Activated naive CD4-positive, alpha-beta T cell treated with anti-CD3 and anti-CD28 coated beads for 36 hours (primary cell): ENCODE results near the gene RBMS3. TPM values are rescaled to one million over a fixed set of nuclear protein-coding genes. Genes with fewer than 3 reads are reported as not detected.

Source experiments
- CTCF ChIA-PET: fragments of 350-600 bp; sonication (Branson Sonifier 250); formaldehyde crosslinking; loops from one replicate; lab custom pipeline; 2021; ENCODE audit warnings: antibody characterized with exemption; lab: Charles Lee
- DNase-seq: peaks from one replicate; pipeline ENCODE4 v3.0.0-alpha.2; 2020
- H3K27ac Mint-ChIP-seq: one replicate; pipeline ENCODE4 v1.8.0; 2021; ENCODE audit warnings: mild to moderate bottlenecking, mixed read lengths
- H3K27me3 Mint-ChIP-seq: one replicate; pipeline ENCODE4 v1.8.0; 2021; ENCODE audit warnings: low read depth, mixed read lengths
- H3K36me3 Mint-ChIP-seq: one replicate; pipeline ENCODE4 v1.8.0; 2021; ENCODE audit warnings: low read depth, mixed read lengths
- H3K4me1 Mint-ChIP-seq: one replicate; pipeline ENCODE4 v1.8.0; 2021; ENCODE audit warnings: low read depth, mixed read lengths
- H3K4me3 Mint-ChIP-seq: one replicate; pipeline ENCODE4 v1.8.0; 2021; ENCODE audit warnings: mild to moderate bottlenecking, moderate library complexity, mixed read lengths
- H3K9me3 Mint-ChIP-seq: one replicate; pipeline ENCODE4 v1.8.0; 2021; ENCODE audit warnings: mixed read lengths
- intact Hi-C: fragments of 100-400 bp; cut with micrococcal nuclease; formaldehyde crosslinking; loops from one replicate; pipeline ENCODE4 v1.15.1; 2023
- total RNA-seq, 2 experiments: library from RNA; stranded (reverse); gene quantifications; one replicate each; pipeline ENCODE4 v1.2.3, GENCODE V29; 2021

RBMS3 gene
- total RNA-seq, 2 experiments from 2014 or later, result 0.84 to 1.1 TPM

GRCh38 chr3:29552051-29552450, 271.2 kb downstream of the RBMS3 start:
- peaks cover 7% of the 10 kb centered on the region for H3K4me1 Mint-ChIP-seq
- H3K4me3 Mint-ChIP-seq, result no peak overlapping the region
- no peaks in the 10 kb centered on the region for H3K9me3 Mint-ChIP-seq
- H3K36me3 Mint-ChIP-seq, result no peaks in the 10 kb centered on the region
- H3K27ac Mint-ChIP-seq, result no peak overlapping the region
- CTCF ChIA-PET, result no interaction called here
- peaks cover 4% of the 10 kb centered on the region for H3K27me3 Mint-ChIP-seq
- DNase-seq, result no peak
- intact Hi-C loops, result no loop called here

GRCh38 chr3:29554566-29554965, 273.7 kb downstream of the RBMS3 start:
- CTCF ChIA-PET, result no interaction called here
- Mint-ChIP-seq H3K4me3 (no peak overlapping the region), H3K9me3 (no peaks in the 10 kb centered on the region), H3K36me3 (no peaks in the 10 kb centered on the region), H3K27ac (no peak overlapping the region), H3K4me1 (peaks cover 7% of the 10 kb centered on the region), H3K27me3 (no peaks in the 10 kb centered on the region)
- no peak for DNase-seq
- intact Hi-C loops, result no loop called here

- Mint-ChIP-seq H3K36me3 (no peaks in the 10 kb centered on the region), H3K4me3 (no peak overlapping the region), H3K9me3 (no peaks in the 10 kb centered on the region), H3K27me3 (no peaks in the 10 kb centered on the region), H3K27ac (no peak overlapping the region), H3K4me1 (peaks cover 7% of the 10 kb centered on the region)
- CTCF ChIA-PET, result no interaction called here
- intact Hi-C loops, result no loop called here
- no peak for DNase-seq
Measured at GRCh38 chr3:29555590-29555989, 274.7 kb downstream of the RBMS3 start.

- intact Hi-C loops, result no loop called here
- Mint-ChIP-seq H3K4me1 (peaks cover 7% of the 10 kb centered on the region), H3K4me3 (no peak overlapping the region), H3K27me3 (no peaks in the 10 kb centered on the region), H3K27ac (no peak overlapping the region), H3K9me3 (no peaks in the 10 kb centered on the region), H3K36me3 (no peaks in the 10 kb centered on the region)
- no peak for DNase-seq
- CTCF ChIA-PET, result no interaction called here
Measured at GRCh38 chr3:29557186-29557585, 276.3 kb downstream of the RBMS3 start.

DNA sequence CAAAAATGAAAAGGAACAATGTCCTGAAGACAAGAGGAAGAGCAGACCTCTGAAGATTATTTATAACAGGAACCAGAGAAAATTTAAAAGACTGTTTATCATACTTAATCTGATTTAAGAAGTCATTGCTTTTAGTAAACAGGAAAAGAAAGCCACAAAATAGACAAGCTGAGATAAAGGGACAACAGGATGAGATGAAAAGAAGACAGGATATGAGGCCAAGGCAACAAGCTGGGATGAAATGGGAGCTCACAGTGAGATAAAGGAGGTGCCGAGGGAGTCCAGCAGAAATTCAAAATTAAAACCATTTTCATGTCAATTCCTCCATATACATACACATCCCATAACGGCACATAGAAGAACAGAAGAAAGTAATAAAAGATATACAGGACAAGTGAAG, 277.0 kb downstream of the RBMS3 start:
- CTCF ChIA-PET, result no interaction called here
- Mint-ChIP-seq H3K4me3 (no peak overlapping the region), H3K4me1 (peaks cover 7% of the 10 kb centered on the region), H3K27me3 (no peaks in the 10 kb centered on the region), H3K36me3 (no peaks in the 10 kb centered on the region), H3K9me3 (no peaks in the 10 kb centered on the region), H3K27ac (no peak overlapping the region)
- intact Hi-C loops, result no loop called here
- DNase-seq, result no peak

GRCh38 chr3:29559741-29560465, 279.0 kb downstream of the RBMS3 start:
- H3K27me3 Mint-ChIP-seq, result no peaks in the 10 kb centered on the region
- DNase-seq, result no peak
- H3K27ac Mint-ChIP-seq, result no peak overlapping the region
- H3K9me3 Mint-ChIP-seq, result no peaks in the 10 kb centered on the region
- H3K4me3 Mint-ChIP-seq, result no peak overlapping the region
- no peaks in the 10 kb centered on the region for H3K36me3 Mint-ChIP-seq
- H3K4me1 Mint-ChIP-seq, result peaks cover 2% of the 10 kb centered on the region
- CTCF ChIA-PET, result no interaction called here
- intact Hi-C loops, result no loop called here

DNA sequence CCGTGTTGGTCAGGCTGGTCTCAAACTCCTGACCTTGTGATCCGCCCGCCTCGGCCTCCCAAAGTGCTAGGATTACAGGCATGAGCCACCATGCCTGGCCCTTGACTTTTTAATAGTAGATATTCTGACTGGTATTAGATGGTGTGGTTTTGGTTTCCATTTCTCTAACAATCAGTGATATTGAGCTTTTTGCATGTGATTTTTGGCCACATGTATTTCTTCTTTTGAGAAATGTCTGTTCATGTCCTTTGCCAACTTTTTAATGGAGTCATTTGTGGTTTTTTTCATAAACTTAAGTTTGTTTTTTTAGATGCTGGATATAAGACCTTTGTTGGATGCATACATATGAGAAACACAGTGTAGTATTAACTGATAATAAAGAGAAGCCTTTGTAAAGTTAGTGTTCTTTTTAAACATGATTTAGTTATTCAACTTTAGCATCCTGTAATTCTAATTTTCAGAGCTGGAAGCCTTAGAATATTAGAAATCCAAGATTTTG, 280.8 kb downstream of the RBMS3 start:
- intact Hi-C loops, result no loop called here
- H3K4me3 Mint-ChIP-seq, result no peak overlapping the region
- no peaks in the 10 kb centered on the region for H3K36me3 Mint-ChIP-seq
- CTCF ChIA-PET, result no interaction called here
- H3K27ac Mint-ChIP-seq, result no peak overlapping the region
- no peak for DNase-seq
- H3K4me1 Mint-ChIP-seq, result no peaks in the 10 kb centered on the region
- H3K9me3 Mint-ChIP-seq, result no peaks in the 10 kb centered on the region
- H3K27me3 Mint-ChIP-seq, result no peaks in the 10 kb centered on the region

GRCh38 chr3:29565236-29565635, 284.4 kb downstream of the RBMS3 start:
- Mint-ChIP-seq H3K9me3 (no peaks in the 10 kb centered on the region), H3K27ac (no peak overlapping the region), H3K4me3 (no peak overlapping the region), H3K4me1 (no peaks in the 10 kb centered on the region), H3K36me3 (no peaks in the 10 kb centered on the region), H3K27me3 (no peaks in the 10 kb centered on the region)
- CTCF ChIA-PET, result no interaction called here
- intact Hi-C loops, result no loop called here
- no peak for DNase-seq

GRCh38 chr3:29567501-29567900, 286.6 kb downstream of the RBMS3 start:
- no peaks in the 10 kb centered on the region for H3K27me3 Mint-ChIP-seq
- intact Hi-C loops, result no loop called here
- H3K27ac Mint-ChIP-seq, result no peak overlapping the region
- H3K4me1 Mint-ChIP-seq, result no peaks in the 10 kb centered on the region
- DNase-seq, result no peak
- peaks cover 2% of the 10 kb centered on the region for H3K9me3 Mint-ChIP-seq
- CTCF ChIA-PET, result interaction anchor here (0.6 kb wide), 1 partner anchor 889 kb away, joined by 3 read pairs; no protein-coding TSS in a partner anchor
- no peak overlapping the region for H3K4me3 Mint-ChIP-seq
- H3K36me3 Mint-ChIP-seq, result no peaks in the 10 kb centered on the region

- H3K36me3 Mint-ChIP-seq, result no peaks in the 10 kb centered on the region
- intact Hi-C loops, result no loop called here
- H3K4me1 Mint-ChIP-seq, result no peaks in the 10 kb centered on the region
- no peak overlapping the region for H3K4me3 Mint-ChIP-seq
- H3K9me3 Mint-ChIP-seq, result peaks cover 2% of the 10 kb centered on the region
- CTCF ChIA-PET, result no interaction called here
- no peak overlapping the region for H3K27ac Mint-ChIP-seq
- no peak for DNase-seq
- no peaks in the 10 kb centered on the region for H3K27me3 Mint-ChIP-seq
Measured at GRCh38 chr3:29568355-29568754, 287.5 kb downstream of the RBMS3 start.

- intact Hi-C loops, result no loop called here
- CTCF ChIA-PET, result no interaction called here
- no peak overlapping the region for H3K4me3 Mint-ChIP-seq
Measured at GRCh38 chr3:29576181-29576580, 295.3 kb downstream of the RBMS3 start.

DNA sequence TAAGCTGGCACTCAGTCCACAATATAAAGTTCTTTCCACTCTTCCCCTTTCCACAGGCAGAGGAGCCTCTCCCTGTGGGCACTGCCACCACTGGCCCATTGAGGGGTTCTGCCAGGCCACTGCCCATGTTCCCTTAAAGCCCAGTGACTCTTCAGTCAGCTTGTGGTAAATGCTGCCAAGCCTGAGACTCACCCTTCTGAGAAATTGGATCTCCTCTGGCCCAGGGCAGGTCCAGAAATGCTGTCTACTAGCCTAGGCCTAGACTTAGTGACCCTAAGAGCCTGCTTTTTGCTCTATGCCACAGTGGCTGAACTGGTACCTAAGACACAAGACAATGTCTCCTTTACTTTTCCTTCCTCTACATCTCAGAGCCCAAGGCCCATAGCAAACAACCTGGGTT, 295.8 kb downstream of the RBMS3 start:
- H3K4me1 Mint-ChIP-seq, result no peaks in the 10 kb centered on the region
- intact Hi-C loops, result no loop called here
- CTCF ChIA-PET, result interaction anchor here (0.5 kb wide), 1 partner anchor 132 kb away, joined by 7 read pairs; no protein-coding TSS in a partner anchor
- H3K9me3 Mint-ChIP-seq, result no peaks in the 10 kb centered on the region
- no peak overlapping the region for H3K27ac Mint-ChIP-seq
- H3K36me3 Mint-ChIP-seq, result no peaks in the 10 kb centered on the region
- H3K27me3 Mint-ChIP-seq, result peaks cover 2% of the 10 kb centered on the region
- H3K4me3 Mint-ChIP-seq, result no peak overlapping the region
- DNase-seq, result no peak

More at GRCh38 chr3:29576181-29576580, 295.3 kb downstream of the RBMS3 start:
- Mint-ChIP-seq H3K27me3 (peaks cover under 1% of the 10 kb centered on the region), H3K36me3 (no peaks in the 10 kb centered on the region), H3K27ac (no peak overlapping the region), H3K9me3 (peaks cover under 1% of the 10 kb centered on the region), H3K4me1 (no peaks in the 10 kb centered on the region)
- DNase-seq, result no peak

- Mint-ChIP-seq H3K27me3 (peaks cover 2% of the 10 kb centered on the region), H3K4me1 (no peaks in the 10 kb centered on the region), H3K9me3 (no peaks in the 10 kb centered on the region), H3K27ac (no peak overlapping the region), H3K36me3 (no peaks in the 10 kb centered on the region), H3K4me3 (no peak overlapping the region)
- intact Hi-C loops, result no loop called here
- CTCF ChIA-PET, result interaction anchor here (0.5 kb wide), 1 partner anchor 133 kb away, joined by 7 read pairs; no protein-coding TSS in a partner anchor
- no peak for DNase-seq
Measured at GRCh38 chr3:29577250-29577649, 296.4 kb downstream of the RBMS3 start.
